Stimulated activated CD4-positive, alpha-beta T cell treated with anti-CD3 and anti-CD28 coated beads, TNF-alpha, amount 100 ng/mL, for 48 hours (primary cell): ENCODE measurements around the gene SH3RF3.

Experiments used
- DNase-seq, 3 donors: peaks; one replicate each; pipeline ENCODE4 v3.0.0-alpha.2; 2020; ENCODE audit warnings: low read depth in 3 of 3

SH3RF3 gene

GRCh38 chr2:109474319-109474825 lies 345.4 kb downstream of the SH3RF3 start:
- DNase-seq: no peak

DNA sequence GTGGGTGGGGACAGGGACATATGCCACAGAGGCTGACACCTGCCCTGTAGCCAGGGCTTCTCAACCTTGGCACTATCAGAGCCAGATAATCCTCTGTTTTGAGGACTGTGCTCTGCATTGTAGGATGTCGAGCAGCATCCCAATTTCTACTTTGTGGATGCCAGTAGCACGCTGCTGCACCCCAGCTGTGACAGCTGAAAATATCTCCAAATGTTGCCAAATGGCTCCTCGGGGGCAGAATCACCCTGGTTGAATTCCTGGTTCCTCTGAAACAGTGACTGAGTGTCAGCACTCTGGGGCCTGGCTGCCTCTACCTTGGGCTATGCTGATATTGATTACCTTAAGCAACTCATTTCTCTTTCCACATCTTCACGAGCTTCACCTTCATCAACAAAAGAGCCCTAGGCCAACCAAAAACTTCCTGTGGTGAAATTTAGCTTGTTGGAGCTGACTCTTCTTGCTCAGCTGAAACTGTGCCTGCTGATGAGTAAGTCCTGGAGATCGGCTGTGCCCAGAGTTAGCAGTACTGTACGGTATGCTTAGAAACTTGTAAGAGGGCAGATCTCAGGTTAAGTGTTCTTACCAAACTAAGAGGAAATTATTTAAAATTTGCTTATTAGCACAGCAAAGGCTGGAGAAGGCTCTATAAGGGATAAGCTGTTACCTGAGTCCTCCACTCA lies 346.7 kb downstream of the SH3RF3 start:
- no peak for DNase-seq

- no peak for DNase-seq
Observed at GRCh38 chr2:109476641-109477441, 347.8 kb downstream of the SH3RF3 start.

GRCh38 chr2:109478906-109479493 lies 350.0 kb downstream of the SH3RF3 start:
- DNase-seq: no peak

GRCh38 chr2:109479804-109480203 lies 350.8 kb downstream of the SH3RF3 start:
- DNase-seq: no peak

DNA sequence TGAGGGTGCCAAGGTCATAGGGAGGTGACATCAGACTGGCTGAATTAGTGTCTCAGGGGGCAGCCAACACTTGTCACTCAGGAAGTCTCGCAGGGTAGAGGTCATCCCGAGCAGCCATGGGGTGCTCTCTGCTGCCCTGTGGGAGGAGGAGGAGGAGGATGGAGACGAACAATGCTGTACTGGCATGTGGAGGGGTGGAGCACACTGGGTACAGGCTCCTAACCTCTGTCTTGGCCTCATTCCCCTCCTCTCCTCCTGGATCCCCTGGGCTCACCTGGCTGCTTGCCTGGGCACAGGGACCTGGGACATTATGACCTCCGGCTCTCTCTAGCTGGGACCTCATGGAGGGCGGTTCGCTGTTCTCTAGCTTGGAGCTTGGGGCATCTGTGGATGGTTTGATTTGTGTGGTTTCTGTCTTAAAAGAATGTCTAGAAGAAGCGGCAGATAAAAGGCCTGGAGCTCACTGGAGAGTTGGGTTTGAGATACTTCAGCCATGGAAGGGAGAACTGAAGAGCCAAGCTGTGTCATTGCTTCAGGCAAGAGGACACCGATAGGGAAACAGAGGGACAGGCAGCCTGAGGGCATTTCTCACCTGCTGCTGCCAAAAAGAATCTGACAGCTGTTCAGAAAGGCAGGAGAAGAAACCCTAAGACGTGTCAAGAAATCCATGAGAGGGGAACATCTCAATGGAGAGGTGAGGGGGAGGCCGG lies 351.6 kb downstream of the SH3RF3 start:
- no peak for DNase-seq

- no peak for DNase-seq
Observed at GRCh38 chr2:109481196-109481555, 352.2 kb downstream of the SH3RF3 start.

DNA sequence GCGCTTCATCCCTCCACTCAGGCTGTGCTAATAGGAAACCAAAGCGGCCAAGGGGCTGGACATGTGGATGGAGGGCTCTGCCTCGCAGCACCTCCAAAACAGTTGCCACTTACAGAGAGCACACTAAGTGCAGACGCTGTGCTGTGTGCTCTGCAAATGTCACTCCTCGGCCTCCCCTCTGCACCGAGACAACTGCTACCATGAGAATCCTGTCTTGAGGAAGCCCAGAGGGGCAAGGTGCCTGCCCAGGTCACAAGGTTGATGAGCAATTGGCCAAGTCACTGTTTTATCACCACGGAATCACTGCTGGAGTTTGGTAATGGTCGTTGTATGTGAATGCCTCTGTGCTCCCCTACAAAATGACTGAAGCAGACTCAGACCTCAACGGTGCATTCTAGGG lies 352.6 kb downstream of the SH3RF3 start:
- no peak for DNase-seq

DNA sequence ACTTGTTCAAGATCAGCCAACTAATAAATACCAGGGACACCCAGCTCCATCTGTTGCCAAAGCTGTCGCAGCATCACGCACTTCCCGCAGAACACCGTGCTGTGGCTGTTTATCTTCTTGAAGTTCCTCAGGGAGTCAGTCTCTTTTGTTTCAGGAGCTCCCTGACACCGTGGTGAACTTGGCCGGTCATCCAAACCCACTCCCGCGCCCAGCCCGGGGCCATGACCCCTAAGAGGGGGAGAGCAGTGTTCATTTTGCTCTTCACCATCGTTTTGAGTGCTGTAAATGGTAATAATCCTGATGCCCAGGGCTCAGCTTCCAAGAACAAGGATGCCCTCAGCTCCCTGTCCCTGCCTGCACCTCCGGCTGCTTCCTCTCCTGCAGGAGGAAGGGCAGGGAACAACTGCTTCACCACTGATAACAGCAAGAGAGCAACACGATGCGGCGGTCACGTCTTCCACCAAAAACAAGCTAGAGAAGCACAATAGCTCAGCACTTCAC lies 353.4 kb downstream of the SH3RF3 start:
- no peak for DNase-seq

DNA sequence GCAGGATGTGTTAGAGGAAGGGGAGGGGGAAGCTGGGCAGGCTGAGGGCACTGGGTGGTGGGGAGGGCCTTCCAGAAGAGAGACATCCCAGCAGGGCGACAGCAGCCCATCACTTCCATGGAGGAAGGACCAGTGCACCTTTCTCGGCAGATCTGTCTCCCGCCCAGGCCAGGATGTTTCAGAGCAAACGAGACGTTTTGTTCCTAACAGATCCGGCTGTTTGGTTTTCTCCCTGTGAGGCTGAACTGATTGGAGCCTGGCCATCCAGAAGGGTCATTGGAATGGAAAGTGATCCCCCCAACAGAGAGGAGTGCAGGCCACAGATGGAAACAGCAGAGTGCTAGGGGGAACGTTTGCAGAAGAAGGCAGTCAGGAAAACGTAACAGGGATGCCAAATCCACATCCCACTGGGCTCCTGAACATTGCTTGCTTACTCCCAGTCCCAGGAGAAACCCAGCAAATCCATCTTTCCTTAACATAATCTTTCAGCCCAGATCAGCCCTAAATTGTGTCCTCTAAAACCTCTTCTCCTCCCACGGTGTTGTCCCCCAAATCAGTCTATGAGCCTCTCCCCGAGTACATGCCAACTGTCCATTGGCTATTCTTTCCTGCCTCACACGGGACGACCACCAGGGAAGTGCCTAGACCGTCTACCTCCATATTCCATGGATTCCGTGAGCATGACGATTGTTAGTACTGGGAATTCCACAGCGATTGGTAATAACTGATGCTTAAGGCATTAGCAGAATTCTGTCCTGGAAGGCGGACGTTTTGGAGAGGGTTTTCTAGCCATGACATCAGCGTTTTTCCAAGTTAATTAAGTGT lies 357.9 kb downstream of the SH3RF3 start:
- DNase-seq: no peak

DNA sequence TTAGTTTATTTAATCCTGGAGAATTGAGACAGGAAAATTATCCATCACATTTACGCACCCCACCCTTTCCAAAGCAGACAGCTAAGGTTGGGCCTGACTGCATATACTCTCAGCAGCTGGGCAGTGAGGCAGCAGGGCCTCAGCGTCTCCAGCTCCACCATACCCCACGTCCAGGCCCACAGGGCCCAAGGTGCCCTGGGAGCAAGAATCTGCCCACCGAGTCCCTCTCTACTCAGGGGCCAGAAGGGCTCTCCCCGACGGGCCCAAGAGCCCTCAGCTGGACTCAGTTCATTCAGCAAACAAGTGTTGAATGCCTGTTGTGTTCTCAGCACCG lies 358.5 kb downstream of the SH3RF3 start:
- DNase-seq: no peak

DNA sequence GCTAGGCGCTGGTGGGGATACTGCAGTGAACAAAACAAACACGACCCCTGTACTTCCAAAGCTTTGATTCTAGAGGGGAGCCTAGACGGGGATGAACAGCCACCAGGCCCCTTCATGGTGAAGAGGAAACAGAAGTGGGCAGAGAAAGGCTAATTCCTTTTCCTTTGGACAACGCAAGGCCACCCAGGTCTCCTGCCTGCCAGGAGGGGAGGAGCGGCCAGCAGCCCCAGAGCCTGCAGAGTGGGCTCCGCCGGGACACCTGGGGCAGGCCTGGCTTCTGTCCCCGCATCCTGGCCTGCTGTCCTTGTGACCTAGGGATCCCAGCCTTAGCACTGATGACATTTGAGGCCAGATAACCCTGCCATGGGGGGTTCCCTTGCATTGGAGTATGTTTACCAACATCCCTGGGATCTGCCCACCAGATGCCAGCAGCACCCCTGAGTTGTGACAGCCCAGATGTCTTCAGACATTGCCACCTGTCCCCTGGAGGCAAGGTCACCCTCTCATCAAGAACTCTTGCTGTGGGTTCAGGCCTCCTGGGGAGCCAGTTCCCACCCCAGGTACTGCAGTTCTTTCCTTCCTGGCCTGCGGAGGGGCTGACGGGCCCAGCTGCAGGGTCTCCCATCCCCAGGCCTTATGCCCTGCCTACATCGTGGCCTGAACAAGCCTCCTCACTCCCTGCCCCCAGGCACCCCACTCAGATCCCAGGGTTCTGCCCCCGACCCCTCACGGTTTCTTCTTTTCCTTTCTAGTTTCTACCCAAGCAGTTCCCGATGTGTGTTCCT lies 359.1 kb downstream of the SH3RF3 start:
- DNase-seq: no peak

- DNase-seq: no peak
Observed at GRCh38 chr2:109489296-109489695, 360.3 kb downstream of the SH3RF3 start.

DNA sequence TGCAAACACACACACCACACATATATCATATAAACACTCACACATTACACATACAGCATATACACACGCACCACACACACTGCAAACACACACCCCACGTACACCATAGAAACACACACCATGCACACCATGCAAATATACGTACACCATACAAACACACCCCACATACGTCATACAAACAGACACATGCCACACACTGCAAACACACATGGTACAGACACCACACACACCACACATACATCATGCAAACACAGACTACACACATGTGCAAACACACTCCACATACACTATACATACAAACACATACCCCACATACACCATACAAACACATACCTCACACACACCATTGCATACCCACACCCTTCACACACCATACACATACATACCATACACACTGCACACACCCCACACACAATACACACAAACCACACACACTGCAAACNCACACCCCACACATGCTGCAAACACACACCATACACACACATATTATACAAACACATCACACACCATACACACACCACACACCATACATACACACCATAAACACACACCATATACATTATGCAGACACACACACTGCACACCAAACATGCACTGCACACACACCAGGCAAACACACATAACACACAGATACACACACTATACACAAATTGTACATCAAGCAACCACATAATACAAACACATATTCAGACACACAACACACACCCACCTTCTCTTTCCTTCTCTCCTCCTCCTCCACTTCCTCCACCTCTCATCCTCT lies 364.4 kb downstream of the SH3RF3 start:
- DNase-seq: no peak

- DNase-seq: no peak
Observed at GRCh38 chr2:109494351-109494750, 365.3 kb downstream of the SH3RF3 start.

GRCh38 chr2:109497463-109497862 lies 368.5 kb downstream of the SH3RF3 start:
- DNase-seq: no peak

DNA sequence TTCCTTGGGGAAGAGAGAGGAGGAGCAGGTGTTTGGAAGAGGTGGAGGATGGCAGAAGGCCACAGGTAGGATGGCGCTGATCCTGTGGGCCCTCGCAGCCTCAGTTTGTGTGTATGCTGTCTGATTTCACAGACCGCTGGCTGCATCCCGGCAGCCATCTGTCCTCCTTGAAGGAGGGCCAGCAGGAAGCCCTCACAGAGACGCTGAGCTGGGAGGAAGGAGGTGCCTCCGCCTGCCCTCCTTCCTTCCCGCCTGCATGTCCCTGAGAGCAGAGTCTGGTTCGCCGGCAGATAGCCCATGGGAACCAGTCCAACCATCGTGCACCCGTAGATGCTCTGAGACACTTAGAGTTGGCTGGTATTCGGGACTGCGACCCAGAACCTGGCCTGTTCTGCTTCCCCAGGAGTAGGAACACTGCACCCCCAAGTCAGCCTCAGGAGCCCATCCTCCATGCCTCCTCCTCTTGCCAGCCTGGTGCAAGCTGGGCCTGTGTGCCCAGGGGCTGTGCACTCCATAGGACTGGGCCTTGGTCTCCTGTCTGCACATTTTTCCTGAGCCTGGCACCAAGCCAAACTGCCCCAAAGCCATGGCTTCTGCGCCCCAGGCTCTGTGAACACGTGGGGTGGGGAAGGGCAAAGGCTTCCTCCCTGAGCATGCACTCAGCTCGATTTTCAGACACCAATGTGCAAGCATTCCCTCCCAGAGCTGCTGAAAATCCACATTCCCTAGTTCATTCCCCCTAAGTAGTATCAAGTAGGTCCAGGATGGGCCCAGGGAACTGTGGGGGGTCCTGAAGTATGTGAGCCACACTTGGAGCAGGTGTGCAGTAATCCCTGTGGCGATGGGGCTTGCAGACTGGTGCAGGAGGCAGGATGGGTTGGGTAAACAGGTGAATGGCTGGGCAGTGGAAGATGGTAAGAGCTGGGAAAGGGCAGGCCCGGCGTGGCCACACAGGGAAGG lies 369.2 kb downstream of the SH3RF3 start:
- no peak for DNase-seq

GRCh38 chr2:109498906-109499305 lies 369.9 kb downstream of the SH3RF3 start:
- DNase-seq: no peak

- no peak for DNase-seq
Observed at GRCh38 chr2:109499566-109499965, 370.6 kb downstream of the SH3RF3 start.
